GM18498 (cell line): ENCODE data around the gene ZDHHC23.

Experiments used
- ATAC-seq: cut with Tn5 transposase; IDR thresholded peaks from one replicate; pipeline ENCODE4 v1.9.1; 2021; ENCODE audit warnings: mild to moderate bottlenecking, moderate library complexity; ENCODE audit not compliant: unreplicated experiment

ZDHHC23 gene

DNA sequence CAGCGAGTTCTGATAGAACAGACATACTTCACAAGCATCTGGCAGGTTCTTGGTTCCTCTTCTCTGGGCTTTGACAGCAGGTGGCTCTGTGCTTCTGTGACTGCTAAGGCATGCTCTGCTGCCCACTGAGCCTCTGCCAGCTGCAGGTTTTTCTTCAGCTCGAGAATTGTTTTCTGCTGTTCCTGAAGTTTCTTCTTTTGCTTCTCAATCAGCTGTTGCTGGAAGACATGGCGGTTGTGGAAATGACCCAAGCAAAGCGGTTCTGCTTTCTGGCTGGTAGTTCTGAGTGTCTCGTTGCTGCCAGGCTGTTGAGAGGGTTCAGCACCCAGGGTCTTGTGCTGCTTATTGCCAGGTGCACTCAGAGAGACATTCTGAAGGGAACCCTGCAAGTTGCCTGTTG is 57.7 kb downstream of the ZDHHC23 start:
- ATAC-seq = peak; percentile 97

- peak; percentile 83 for ATAC-seq
These were observed 63.4 kb downstream of the ZDHHC23 start for GRCh38 chr3:114011059-114011797.
